IMR-90 (cell line): Measurements from ENCODE around the gene NELL1.

Source experiments
- BHLHE40 ChIP-seq: fragments of 150-350 bp; IDR thresholded peaks from 2 replicates; pipeline ENCODE4 v1.6.1; 2016; ENCODE audit warnings: mild to moderate bottlenecking, low read depth, low read length
- CEBPB ChIP-seq: IDR thresholded peaks from 2 replicates; pipeline ENCODE4 v1.6.1; 2012; ENCODE audit warnings: low read depth, low read length, improper control_type of control experiment
- CHD1 ChIP-seq: IDR thresholded peaks from 2 replicates; pipeline ENCODE4 v1.6.1; 2012; ENCODE audit warnings: low read depth, low read length, improper control_type of control experiment
- CTCF ChIP-seq: conservative IDR thresholded peaks from 2 replicates; pipeline ENCODE4 v1.5.1; 2012; ENCODE audit warnings: mild to moderate bottlenecking, low read depth, low read length, improper control_type of control experiment
- FOS ChIP-seq: fragments of 150-350 bp; IDR thresholded peaks from 2 replicates; pipeline ENCODE4 v1.6.1; 2016; ENCODE audit warnings: low read depth, low read length
- MXI1 ChIP-seq: IDR thresholded peaks from 2 replicates; pipeline ENCODE4 v1.6.1; 2012; ENCODE audit warnings: low read depth, mild to moderate bottlenecking, low read length, moderate library complexity, borderline replicate concordance
- POLR2A ChIP-seq: IDR thresholded peaks from 2 replicates; pipeline ENCODE4 v1.6.1; 2012; ENCODE audit warnings: mild to moderate bottlenecking, low read depth, low read length
- RAD21 ChIP-seq: IDR thresholded peaks from 2 replicates; pipeline ENCODE4 v1.6.1; 2012; ENCODE audit warnings: low read length, improper control_type of control experiment
- RFX5 ChIP-seq: IDR thresholded peaks from 2 replicates; pipeline ENCODE4 v1.8.0; 2012; ENCODE audit warnings: low read depth, mild to moderate bottlenecking, low read length, moderate library complexity

GRCh38 chr11:21552911-21553310 lies 883.5 kb downstream of the NELL1 start:
- TF ChIP-seq CTCF (no peak), POLR2A (no peak), RFX5 (no peak), CHD1 (no peak), MXI1 (no peak), CEBPB (no peak), RAD21 (no peak), FOS (no peak), BHLHE40 (no peak)
